HG02610 (cell line): ENCODE measurements around the gene RHBDD2.
A peak's percentile ranks its signal among the peaks of the same experiment; 100 is the strongest.
"Not testable (repeated sequence)": the region's sequence is repeated elsewhere in the genome, so short reads cannot be mapped to it uniquely, and the experiment has no call there.

Experiments
- ATAC-seq: cut with Tn5 transposase; IDR thresholded peaks from one replicate; pipeline ENCODE4 v1.9.1; 2021; ENCODE audit warnings: mild to moderate bottlenecking, moderate library complexity; ENCODE audit not compliant: unreplicated experiment

Gene RHBDD2

DNA sequence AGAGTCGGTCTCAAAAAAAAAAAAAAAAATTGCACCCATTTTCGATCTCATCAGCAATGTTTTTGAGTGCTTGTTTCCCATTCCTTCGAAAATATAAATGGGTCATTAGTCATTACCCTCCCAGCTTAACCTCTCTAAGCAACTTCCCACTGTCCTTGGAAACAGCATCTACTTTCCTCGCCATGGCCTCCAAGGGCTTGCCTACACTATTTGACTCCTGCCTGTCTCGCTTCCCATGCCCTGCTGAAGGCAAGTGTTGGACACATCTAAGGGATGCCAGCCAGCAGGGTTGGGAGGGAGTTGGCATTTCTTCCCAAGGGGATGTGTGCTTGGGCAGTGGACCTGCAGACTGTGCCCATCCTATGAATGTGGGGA lies 12.7 kb upstream of the RHBDD2 start:
- ATAC-seq = no peak

DNA sequence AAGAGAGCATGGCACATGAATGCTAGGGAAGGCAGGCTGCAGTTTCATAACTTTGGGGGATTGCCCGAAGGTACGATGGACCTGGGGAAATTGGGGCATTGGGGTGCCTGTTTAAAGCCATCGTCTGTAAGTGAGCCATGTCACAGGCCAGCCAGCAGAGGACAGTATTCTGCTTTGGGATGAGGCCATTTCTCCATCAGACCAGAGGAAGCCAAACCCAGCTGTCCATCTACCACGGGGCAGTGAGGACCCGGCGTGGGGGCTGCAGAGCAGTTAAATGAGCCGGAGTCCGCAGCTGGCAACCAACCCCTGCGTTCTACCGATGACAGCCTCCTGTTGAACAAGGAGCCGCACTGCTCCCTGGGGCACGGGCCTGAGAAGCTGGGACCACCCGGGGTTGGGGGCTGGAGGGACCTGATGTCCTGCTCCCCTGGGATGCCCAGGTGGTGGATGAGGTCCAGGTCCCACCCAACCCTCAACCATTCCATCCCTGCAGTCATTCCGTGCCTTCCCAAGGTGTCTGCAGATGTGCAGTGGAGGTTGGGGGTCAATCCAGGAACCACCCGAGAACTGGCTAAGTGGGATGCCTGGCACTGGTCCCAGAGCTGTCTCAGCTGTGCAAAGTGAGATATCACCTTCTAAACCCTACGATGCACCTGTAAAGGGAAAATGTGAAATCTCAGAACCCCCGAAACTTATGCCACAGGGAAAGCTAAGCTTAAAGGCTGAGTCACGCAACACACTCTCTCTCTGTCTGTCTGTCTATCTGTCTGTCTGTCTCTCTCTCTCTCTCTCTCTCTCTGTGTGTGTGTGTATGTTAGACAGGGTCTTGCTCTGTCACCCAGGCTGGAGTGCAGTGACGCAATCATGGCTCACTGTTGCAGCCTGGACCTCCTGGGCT lies 12.1 kb upstream of the RHBDD2 start:
- no peak for ATAC-seq

- ATAC-seq = no peak
Observed at GRCh38 chr7:75867390-75867717, 11.5 kb upstream of the RHBDD2 start.

GRCh38 chr7:75868153-75868552 lies 10.7 kb upstream of the RHBDD2 start:
- no peak for ATAC-seq

DNA sequence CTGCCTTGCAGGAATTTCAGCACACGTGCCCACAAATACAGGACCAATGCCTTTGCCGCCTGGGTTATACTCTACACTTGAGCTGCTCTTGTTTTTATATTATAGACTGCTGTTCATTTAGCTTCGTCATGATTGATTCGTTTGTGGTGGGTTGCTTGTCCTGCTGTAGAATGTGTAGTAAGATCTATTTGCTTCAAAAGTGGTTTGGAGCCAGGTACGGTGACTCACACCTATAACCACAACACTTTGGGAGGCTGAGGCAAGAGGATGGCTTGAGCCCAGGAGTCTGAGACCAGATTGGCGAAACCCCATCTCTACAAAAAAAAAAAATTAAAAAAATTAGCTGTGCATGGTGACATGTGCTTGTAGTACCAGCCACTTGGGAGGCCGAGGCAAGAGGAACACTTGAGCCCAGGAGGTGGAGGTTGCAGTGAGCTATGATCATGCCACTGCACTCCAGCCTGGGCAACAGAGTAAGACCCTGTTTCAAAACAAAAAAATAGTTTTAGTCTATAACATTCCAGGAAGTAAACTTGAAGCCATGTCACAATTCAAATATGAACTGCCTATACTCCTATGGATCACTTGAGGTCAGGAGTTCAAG lies 9.0 kb upstream of the RHBDD2 start:
- ATAC-seq = no peak

DNA sequence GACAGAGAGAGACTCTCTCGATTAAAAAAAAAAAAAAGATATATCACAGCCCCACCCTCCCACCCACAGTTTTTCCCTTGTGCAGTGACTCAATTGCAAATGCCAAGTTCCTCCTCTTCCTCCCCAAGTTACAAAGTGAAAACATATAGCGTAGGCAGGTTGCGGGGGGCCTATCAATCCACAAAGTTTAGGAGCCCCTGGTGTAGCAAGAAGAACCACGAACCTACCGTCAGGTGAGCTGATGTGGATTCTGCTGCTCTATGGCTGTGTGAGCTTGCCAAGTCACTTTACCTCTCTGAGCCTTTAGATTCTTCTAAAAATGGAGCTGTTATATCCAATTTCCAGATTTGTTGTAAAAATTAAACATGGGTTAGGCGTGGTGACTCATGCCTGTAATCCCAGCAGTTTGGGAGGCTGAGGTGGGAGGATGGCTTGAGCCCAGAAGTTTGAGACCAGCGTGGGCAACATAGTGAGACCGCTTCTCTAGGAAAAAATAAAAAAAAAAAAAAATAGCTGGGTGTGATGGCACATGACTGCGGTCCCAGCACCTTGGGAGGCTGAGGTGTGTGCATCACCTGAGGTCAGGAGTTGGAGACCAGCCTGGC lies 8.2 kb upstream of the RHBDD2 start:
- no peak for ATAC-seq

DNA sequence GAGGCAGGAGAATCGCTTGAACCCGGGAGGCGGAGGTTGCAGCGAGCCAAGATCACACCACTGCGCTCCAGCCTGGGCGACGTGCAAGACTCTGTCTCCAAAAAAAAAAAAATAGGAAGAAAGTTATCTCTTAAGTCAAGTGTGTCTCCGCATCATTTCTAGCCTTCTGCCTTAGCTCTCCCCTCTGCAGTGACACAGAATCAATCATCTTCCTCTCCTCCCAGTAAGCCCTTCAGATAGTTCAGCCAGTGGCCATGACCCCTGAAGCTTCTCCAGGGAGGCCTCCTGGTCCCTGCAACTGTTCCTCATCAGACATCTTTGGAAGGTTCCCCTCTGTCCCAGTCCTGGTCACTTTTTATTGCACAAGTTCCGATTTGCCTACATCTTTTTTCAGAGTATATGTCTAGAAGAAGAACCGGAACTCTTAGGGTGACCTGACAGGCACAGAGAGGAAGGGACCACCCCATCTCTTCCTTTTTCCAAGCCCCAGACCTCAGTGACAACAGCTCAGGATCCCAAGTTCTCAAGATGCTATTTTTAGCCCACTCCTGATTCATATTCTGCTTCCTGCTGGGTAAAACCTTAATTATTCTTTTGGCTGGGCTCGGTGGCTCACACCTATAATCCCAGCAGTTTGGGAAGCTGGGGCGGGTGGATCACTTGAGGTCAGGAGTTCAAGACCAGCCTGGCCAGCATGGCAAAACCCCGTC lies 6.6 kb upstream of the RHBDD2 start:
- no peak for ATAC-seq

DNA sequence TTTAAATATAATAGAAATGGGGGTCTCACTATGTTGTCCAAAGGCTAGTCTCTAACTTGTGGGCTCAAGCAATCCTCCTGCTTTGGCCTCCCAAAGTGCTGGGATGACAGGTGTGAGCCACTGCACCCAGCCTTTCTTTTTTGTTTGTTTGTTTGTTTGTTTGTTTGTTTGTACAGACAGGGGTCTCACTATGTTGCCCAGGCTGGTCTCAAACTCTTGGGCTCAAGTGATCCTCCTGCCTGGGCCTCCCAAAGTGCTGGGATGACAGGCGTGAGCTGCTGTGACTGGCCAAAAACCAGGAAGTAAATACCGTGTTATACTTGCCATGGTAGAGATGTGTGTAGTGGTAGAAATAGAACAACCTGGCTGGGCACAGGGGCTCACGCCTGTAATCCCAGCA lies 4.7 kb upstream of the RHBDD2 start:
- not testable (repeated sequence) for ATAC-seq

DNA sequence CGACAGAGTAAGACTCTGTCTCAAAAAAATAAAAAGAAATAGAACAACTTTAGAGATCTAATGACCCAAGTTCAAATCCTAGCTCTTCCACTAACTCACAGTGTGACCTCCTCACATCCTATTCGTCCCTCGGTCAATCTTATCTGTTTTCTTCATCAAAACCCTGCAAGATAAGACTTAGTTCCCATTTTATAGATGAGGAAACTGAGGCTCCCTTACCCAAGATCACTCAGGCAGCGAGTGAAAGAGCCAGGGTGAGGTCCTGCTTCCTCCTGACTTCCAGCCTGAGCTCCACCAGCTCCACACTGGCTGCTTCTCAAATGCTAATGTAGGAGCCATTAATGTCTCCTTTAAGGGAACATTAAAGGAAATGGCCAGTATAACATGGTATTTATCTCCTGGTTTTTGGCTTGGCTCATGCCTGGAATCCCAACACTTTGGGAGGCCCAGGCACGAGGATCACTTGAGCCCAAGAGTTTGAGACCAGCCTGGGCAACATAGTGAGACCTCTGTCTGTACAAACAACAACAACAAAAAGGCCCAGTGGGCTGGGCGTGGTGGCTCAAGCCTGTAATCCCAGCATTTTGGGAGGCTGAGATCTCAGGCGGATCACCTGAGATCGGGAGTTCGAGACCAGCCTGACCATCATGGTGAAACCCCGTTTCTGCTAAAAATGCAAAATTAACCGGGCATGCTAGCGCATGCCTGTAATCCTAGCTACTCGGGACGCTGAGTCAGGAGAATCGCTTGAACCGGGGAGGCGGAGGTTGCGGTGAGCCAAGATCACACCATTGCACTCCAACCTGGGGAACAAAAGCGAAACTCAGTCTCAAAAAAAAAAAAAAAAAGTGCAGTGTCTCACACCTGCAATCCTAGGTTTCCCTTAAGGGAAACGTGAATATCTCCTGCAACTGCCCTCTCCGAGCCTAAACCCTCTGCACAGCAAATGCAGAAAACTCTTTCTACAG lies 3.4 kb upstream of the RHBDD2 start:
- no peak for ATAC-seq

DNA sequence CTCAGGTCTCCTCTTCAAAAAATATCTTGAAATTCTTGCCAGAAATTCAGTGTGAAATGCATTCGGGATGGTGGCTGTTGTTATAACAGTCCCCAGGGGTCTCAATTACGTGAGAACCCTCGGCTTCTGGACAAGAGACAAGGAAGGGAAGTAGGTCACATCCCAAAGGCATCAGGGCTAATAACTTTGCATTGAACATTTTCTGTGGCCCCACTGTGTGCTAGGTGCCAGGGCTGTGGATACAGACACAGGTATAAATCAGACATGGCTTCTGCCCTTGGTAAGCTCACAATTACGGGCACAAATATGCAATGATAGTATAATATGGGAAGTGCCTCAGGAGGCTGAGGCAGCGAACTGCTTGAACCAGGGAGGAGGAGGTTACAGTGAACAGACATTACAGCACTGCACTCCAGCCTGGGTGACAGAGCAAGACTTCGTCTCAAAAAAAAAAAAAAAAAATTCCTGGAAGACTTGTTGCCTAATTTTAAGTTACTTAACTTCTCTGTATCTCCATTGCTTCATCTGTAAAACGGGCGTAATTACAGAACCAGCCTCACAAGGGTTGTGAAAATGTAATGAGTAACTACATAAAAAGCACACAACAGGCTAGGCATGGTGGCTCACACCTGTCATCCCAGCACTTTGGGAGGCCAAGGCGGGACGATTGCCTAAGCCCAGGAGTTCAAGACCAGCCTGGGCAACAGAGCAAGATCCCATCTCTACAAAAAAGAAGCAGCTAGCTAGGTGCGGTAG lies 2.5 kb upstream of the RHBDD2 start:
- ATAC-seq = no peak

DNA sequence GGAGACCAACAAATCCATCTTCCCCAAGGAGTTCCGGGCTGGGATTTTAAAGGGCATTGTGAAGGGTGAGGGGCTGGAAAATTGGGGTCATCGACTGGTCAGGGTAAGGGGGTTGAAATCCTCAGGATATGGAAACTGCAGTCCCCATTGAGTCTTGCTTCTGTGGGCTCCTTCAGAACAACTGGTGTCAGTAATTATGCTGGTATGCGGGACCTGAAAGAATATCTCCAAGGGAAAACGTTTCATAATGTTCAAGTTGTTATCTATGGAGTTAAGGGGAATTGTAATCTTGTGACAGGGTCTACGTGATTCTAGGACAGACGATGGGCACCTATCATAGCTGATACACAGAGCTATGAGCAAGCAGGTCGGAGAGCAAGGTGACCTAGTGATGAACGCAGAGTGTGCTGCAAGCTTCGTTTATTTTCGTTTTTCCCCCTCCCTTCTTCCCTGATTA lies 494 bp upstream of the RHBDD2 start:
- ATAC-seq = peak; percentile 20

DNA sequence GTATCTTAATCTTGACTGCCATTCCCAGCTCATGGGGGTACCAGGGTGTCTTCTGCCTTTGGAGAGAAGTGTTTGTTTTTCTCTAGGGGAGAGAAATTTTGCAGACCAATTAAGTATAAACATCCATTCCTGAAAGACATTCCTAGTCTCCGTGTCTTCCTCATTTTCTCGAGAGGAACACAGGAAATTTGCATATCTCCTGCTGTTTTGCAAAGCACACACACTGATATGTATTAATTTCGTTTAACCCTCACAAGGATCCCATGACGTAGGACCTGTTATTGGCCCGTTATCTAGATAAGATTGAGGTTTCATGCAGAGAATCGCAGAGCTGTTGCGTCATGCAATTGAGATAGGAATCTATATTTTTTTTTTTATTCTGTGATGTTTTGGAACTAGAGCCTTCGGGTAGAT lies 944 bp downstream of the RHBDD2 start:
- ATAC-seq = no peak

- no peak for ATAC-seq
Observed at GRCh38 chr7:75880242-75880641, 1.4 kb downstream of the RHBDD2 start.

DNA sequence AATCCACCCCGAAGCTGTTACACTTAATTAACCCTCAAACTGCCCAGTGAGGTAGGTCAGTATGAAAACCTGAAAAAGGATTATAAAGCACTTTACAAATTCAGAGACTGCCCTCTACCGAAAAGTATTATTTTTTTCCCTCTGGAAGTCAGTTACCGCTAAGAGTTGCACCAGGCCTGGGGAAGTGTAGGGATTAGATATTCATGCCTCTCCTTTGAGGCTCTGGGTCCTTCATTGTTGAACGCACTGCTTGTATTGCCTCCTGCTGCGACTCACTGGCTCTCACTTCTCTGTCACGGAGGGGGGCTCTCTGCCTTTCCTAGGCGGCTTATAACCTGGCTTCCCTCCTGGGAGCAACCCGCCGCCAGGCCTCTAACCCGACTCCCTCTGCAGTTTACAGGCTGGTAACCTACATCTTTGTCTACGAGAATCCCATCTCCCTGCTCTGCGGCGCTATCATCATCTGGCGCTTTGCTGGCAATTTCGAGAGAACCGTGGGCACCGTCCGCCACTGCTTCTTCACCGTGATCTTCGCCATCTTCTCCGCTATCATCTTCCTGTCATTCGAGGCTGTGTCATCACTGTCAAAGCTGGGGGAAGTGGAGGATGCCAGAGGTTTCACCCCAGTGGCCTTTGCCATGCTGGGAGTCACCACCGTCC lies 2.7 kb downstream of the RHBDD2 start:
- ATAC-seq = no peak

DNA sequence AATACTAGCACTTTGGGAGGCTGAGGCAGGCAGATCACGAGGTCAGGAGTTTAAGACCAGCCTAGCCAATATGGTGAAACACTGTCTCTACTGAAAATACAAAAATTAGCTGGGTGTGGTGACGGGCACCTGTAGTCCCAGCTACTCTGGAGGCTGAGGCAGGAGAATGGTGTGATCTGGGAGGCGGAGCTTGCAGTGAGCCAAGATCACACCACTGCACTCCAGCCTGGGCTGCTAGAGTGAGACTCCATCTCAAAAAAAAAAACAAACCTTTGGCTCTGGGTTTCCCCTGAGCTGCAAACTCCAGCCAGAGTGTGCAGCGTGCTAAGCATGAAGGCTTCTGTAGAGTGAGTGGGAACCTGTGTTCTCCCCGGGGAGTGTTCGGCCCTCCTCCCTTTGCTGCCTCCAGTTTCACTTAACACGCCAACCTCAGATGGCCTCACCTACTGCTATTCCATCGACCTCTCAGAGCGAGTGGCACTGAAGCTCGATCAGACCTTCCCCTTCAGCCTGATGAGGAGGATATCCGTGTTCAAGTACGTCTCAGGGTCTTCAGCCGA lies 4.5 kb downstream of the RHBDD2 start:
- peak; percentile 58 for ATAC-seq

- no peak for ATAC-seq
Observed at GRCh38 chr7:75884476-75884875, 5.6 kb downstream of the RHBDD2 start.

GRCh38 chr7:75885036-75885435 lies 6.2 kb downstream of the RHBDD2 start:
- ATAC-seq = no peak

GRCh38 chr7:75887669-75888369 lies 9.0 kb downstream of the RHBDD2 start:
- no peak for ATAC-seq
